GM21381 (cell line): ENCODE results near the gene HEPACAM.

ENCODE experiments used
- ATAC-seq: cut with Tn5 transposase; IDR thresholded peaks from one replicate; pipeline ENCODE4 v1.9.1; 2021; ENCODE audit warnings: mild to moderate bottlenecking, moderate library complexity; ENCODE audit not compliant: unreplicated experiment

HEPACAM gene

GRCh38 chr11:124886978-124887666, 48.7 kb downstream of the HEPACAM start:
- no peak for ATAC-seq

- ATAC-seq = no peak
These were observed 49.4 kb downstream of the HEPACAM start for GRCh38 chr11:124886476-124886875.

- no peak for ATAC-seq
These were observed 50.9 kb downstream of the HEPACAM start for GRCh38 chr11:124884869-124885479.

GRCh38 chr11:124884340-124884739, 51.5 kb downstream of the HEPACAM start:
- ATAC-seq = no peak

DNA sequence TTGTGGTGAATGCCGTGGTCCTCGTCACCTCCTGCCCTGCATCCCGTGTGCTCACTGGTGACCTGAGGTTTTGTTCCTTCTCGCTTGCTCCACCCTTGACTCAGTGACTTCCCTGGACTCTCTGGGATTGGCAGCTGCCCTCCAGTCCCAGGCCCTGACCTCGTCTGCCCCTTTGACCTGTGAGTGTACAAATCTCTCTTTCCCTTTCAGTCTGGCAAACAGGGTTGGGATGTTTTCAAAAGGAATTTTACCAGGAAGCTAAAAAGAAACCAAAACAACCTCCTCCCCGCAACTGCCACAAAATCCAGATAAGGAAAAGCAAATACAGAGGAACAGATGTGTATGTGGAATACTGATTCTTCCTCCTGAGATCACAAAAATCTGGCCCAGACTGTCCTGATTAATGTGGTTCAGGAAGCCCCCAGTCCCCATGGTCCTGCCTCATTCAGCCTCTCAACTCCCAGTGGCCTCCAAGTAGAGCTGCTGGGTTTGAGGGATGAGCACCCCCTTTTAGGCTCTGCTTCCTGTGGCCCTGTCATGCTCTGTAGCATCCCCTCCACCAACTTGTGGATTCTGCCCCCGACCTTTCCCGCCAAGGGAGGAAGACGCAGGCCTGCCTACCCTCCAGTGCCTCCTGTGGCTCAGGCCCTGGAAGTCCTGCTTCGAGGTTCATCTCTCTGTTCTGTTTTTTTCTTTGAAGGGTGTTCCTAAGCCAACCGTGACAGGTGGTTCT, 53.3 kb downstream of the HEPACAM start:
- ATAC-seq = no peak

GRCh38 chr11:124880958-124881357, 54.9 kb downstream of the HEPACAM start:
- no peak for ATAC-seq

DNA sequence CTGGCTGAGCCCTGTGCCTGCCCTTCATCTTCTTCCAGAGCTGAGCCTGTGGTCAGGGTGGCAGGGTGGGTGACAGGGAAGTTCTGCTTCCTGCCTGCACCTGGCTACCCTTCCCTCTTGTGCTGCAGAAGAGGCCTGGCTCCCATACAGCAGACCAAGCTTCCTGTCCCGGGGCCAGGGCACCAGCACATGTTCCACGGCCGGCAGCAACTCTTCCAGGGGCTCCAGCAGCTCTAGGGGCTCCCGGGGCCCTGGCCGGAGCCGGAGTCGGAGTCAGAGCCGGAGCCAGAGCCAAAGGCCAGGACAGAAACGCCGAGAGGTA, 55.6 kb downstream of the HEPACAM start:
- no peak for ATAC-seq

GRCh38 chr11:124879493-124880289, 56.2 kb downstream of the HEPACAM start:
- no peak for ATAC-seq

DNA sequence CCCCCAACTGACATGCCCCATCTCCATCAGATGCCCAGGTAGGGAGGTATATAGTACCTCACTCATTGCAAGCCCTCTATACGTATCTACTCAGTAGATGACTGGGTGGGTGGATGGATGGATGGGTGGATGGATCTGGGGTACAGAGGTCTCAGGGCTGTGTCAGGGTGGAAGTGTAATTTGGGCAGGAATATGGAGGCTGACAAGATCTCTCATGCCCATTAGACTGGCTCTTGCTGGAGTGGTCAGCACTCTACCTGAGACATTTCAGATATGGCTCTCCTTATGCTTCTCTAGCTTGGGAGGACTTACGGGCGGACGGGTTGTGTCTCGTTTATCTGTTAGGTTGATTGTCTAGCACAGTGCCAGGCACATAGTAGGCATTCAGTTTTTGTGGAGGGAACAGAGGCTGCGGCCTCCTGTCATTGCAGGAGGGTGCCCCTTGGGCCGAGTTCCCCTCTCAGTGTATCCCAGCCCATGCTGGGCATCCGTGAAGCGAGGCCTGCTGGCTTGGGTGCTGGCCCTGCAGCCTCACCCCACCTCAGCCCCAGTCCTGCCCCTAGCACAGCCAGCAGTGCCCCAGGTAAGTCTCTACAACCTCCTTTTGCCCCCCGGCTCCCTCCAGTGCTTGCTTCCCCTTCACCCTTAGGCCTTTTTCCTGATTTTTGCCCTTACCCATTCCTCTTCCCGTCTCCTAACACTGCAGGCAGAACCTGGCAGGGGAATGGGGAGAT, 56.9 kb downstream of the HEPACAM start:
- ATAC-seq = no peak

GRCh38 chr11:124877910-124878758, 57.7 kb downstream of the HEPACAM start:
- ATAC-seq = no peak

DNA sequence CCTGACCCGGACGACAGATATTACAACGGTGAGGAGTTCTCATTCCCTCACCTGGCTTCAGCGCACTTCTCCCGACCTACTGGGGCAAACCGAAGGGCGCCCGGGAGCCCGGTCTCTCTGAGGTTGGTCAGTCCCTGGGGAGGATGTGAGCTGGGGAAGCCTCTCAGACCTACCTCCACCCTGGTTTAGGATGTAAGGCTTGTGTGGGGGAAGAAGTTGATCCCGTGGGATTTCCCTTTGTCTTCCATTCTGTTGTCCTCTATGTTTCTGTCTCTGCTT, 58.3 kb downstream of the HEPACAM start:
- no peak for ATAC-seq

DNA sequence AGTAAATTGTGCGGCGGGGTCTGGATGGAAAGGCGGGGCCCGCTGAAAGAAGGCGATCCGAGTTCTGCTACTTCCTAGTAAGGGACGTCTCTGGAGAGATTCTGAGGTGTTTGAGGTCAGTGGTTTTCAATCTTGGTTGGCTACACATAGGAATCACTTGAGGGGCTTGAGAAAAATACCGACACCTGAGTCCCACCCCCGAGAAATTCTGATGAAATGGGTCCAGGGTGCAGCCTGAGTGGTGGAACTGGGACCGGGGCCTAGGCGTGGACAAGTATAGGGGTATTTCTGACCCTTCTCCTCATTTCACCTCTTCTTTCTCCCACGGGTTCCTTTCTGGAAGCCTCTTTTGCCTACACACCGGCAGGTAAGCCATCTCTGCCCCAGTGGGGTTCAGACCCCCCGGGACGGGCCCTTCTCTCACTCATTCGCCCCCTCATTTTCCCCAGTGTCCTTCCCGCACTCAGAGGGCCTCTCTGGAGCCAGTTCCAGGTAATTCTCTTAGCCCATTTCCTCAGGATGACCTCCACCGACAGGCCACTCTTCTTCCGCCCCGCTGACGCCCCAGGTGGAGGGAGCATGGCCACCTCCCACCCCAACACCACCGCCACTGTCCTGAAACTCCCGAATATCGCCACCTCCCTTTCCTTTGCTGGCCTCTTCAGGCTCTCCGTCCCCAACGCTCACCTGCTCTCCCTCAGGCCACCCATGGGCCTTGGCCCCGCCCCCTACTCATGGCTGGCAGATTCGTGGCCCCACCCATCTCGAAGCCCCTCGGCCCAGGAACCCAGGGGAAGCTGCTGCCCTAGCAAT, 58.8 kb downstream of the HEPACAM start:
- ATAC-seq = no peak

DNA sequence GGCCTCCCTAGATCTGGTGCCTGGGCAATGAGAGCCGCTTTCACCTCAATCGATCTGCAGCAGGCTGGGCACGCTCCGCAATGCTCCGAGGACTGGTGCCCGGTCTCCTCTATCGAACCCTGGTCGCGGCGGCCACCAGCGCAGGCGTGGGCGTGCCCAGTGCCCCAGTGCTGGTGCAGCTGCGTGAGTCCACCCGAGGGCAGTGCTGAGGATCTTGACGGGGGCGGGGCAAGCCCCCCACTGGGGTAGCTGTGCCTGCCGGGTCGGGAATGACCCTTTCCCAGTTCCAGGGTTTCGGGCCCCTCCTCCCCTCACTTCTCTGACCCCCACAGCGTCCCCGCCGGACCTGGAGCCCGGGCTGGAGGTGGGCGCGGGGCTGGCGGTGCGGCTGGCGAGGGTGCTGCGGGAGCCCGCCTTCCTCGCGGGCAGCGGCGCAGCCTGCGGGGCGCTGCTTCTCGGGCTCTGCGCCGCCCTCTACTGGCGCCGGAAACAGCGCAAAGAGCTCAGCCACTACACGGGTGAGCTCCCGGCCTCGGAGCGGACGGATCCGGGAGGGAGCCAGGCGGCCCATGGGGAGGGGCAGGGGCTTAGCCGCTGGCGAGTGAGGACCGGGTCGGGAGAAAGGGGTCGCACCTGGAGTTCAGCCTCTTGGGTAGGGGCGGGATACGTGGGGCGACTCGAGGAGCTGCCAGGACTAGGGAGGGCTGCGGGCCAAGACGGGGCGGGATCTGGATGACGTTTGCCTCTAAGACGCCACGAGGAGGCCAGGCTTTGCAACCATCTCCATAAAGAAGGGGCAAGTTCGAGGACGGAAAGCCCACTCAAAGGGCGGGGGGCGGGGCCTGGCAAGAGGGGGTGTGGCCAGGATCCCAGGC, 59.7 kb downstream of the HEPACAM start:
- peak; percentile 91 for ATAC-seq

- ATAC-seq = no peak
These were observed 60.4 kb downstream of the HEPACAM start for GRCh38 chr11:124875401-124875800.

- ATAC-seq = no peak
These were observed 61.1 kb downstream of the HEPACAM start for GRCh38 chr11:124874571-124875255.

- ATAC-seq = no peak
These were observed 61.9 kb downstream of the HEPACAM start for GRCh38 chr11:124873951-124874350.

DNA sequence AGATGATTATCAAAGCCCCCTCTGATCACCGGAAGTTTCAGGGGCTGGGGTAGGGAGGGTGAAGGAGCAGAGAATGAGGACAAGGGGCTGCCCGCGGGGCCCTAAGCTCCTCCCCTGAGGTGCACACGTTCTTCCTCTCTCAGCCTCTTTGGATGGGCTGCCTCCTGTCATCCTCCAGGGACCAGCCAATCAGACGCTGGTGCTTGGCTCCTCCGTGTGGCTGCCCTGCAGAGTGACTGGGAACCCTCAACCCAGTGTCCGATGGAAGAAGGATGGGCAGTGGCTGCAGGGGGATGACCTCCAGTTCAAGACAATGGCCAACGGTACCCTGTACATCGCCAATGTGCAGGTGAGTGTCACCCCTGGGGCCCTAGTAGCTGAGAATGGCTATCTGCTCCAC, 63.1 kb downstream of the HEPACAM start:
- no peak for ATAC-seq

DNA sequence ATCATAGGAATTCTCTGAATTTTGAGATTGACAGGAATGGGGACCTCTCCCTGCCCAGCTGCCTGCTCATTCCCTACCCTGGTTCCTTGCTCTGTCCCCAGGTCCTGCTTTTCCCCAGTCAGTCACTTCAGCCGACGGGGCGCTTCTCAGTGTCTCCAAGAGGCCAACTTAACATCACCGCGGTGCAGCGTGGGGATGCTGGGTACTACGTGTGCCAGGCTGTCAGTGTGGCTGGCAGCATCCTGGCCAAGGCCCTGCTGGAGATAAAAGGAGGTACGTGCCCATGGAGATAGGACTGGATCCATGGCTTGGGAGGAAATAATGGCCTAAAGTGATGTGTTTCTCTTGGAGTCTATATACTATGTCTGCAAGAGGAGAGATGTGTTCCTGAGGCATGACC, 63.6 kb downstream of the HEPACAM start:
- no peak for ATAC-seq
